ENCODE measurements around the gene PIP4K2B.

- no peak for TF ChIP-seq CTCF (conservative IDR thresholded peaks at IDR 0.05 in 1 of 2, IDR thresholded peaks at IDR 0.05 in 1 of 2; ENCODE audit: extremely low read depth in 1 of 2, insufficient read depth in 1 of 2, low read depth in 1 of 2, low read length in 2 of 2)
- no peak for TF ChIP-seq EZH2 (IDR thresholded peaks at IDR 0.05; ENCODE audit: borderline replicate concordance, low read length)
These were observed 2.2 kb downstream of the PIP4K2B start for GRCh38 chr17:38797158-38797490.

Data from mammary epithelial cell (primary cell).